ENCODE results near the gene PIP4K2A. TPM values are rescaled to one million over a fixed set of nuclear protein-coding genes. Genes with fewer than 3 reads are reported as not detected.

Gene PIP4K2A
- total RNA-seq, 1 donor from 2014 or later, result 110 TPM

DNA sequence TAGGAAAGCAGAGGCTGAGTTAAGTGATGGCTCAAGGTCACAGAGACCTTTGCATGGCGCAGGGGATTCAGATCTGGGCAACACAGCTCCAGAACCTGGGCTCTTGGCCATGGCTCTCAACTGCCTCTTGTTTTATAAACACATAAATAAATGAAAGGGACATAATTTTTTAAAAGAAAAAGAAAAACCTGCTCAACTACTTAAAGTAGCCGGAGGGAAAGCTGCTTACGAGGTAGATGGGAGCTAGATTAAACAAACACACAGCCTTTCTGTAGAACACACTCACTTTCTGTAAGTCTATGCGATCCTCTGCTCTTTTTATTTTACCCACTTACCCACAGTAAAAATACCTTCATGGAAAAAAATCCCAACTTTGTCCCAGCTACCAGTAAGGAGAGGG is 81.3 kb downstream of the PIP4K2A start:
- Mint-ChIP-seq H3K4me1 (ENCODE audit: unreplicated experiment) (peaks cover 79% of the 10 kb centered on the region), H3K9me3 (ENCODE audit: unreplicated experiment) (no peaks in the 10 kb centered on the region), H3K27ac (ENCODE audit: unreplicated experiment) (peak overlapping the region; percentile 100), H3K4me3 (ENCODE audit: unreplicated experiment) (no peak overlapping the region), H3K27me3 (ENCODE audit: unreplicated experiment) (peaks cover 8% of the 10 kb centered on the region), H3K36me3 (ENCODE audit: low read depth, unreplicated experiment) (peaks cover 13% of the 10 kb centered on the region)
- TF ChIP-seq, protein P1, sequence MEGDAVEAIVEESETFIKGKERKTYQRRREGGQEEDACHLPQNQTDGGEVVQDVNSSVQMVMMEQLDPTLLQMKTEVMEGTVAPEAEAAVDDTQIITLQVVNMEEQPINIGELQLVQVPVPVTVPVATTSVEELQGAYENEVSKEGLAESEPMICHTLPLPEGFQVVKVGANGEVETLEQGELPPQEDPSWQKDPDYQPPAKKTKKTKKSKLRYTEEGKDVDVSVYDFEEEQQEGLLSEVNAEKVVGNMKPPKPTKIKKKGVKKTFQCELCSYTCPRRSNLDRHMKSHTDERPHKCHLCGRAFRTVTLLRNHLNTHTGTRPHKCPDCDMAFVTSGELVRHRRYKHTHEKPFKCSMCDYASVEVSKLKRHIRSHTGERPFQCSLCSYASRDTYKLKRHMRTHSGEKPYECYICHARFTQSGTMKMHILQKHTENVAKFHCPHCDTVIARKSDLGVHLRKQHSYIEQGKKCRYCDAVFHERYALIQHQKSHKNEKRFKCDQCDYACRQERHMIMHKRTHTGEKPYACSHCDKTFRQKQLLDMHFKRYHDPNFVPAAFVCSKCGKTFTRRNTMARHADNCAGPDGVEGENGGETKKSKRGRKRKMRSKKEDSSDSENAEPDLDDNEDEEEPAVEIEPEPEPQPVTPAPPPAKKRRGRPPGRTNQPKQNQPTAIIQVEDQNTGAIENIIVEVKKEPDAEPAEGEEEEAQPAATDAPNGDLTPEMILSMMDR (IDR thresholded peaks at IDR 0.05; ENCODE audit: unreplicated experiment), result no peak
- no peak for DNase-seq (ENCODE audit: low spot score)

DNA sequence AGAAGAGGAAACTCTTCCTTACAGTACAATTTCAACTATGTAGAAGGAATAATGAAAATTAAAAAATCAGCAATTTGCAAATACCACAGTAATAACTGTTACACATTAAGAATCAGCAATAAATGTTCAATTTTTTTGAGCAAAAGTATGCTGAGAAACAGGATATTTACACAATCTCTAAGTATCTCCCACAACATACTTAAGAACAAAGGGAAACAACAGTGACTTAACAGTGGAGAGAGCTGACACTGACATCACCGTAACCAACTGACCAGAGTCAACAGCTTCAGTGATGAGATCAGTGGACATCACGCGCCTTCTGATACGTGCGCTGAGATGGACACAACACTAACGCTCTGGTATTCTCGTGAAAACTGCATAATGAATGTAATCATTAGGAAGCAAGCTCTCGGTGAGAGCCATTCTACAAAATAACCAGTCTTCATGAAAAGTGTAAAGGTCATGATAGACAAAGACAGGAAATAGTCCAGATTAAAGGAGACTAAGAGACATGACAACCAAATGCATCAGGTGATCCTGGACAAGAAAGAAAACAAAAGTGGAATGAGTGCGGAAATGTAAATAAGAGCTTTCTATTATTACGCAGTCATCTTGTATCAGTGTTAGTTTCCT is 82.6 kb downstream of the PIP4K2A start:
- Mint-ChIP-seq H3K36me3 (ENCODE audit: low read depth, unreplicated experiment) (peaks cover 11% of the 10 kb centered on the region), H3K9me3 (ENCODE audit: unreplicated experiment) (no peaks in the 10 kb centered on the region), H3K27ac (ENCODE audit: unreplicated experiment) (peak overlapping the region; percentile 100), H3K27me3 (ENCODE audit: unreplicated experiment) (peaks cover 8% of the 10 kb centered on the region), H3K4me3 (ENCODE audit: unreplicated experiment) (peak overlapping the region; percentile 44), H3K4me1 (ENCODE audit: unreplicated experiment) (peaks cover 87% of the 10 kb centered on the region)
- TF ChIP-seq, protein P1 (IDR thresholded peaks at IDR 0.05; ENCODE audit: unreplicated experiment), result no peak
- DNase-seq (ENCODE audit: low spot score), result no peak

DNA sequence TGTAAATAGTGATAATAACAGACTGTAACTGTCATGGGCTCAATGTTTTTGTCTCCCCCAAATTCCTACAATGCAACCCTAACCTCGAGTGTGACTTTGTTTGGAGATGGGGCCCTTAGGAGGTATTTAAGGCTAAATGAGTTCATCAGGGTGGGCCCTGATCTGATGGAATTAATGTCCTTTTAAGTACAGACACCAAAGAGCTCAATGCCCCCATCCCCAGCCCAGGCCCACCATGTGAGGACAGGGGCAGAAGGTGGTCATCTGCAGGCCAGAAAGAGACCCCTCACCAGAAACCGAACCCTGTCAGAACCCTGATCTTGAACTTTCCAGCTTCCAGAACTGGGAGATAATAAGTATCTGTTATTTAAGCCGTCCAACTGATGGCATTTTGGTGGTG is 83.2 kb downstream of the PIP4K2A start:
- peaks cover 9% of the 10 kb centered on the region for H3K36me3 Mint-ChIP-seq (ENCODE audit: low read depth, unreplicated experiment)
- peak overlapping the region; percentile 100 for H3K27ac Mint-ChIP-seq (ENCODE audit: unreplicated experiment)
- DNase-seq (ENCODE audit: low spot score), result no peak
- no peaks in the 10 kb centered on the region for H3K9me3 Mint-ChIP-seq (ENCODE audit: unreplicated experiment)
- peaks cover 87% of the 10 kb centered on the region for H3K4me1 Mint-ChIP-seq (ENCODE audit: unreplicated experiment)
- H3K27me3 Mint-ChIP-seq (ENCODE audit: unreplicated experiment), result peaks cover 8% of the 10 kb centered on the region
- no peak overlapping the region for H3K4me3 Mint-ChIP-seq (ENCODE audit: unreplicated experiment)
- TF ChIP-seq, protein P1 (IDR thresholded peaks at IDR 0.05; ENCODE audit: unreplicated experiment), result no peak

DNA sequence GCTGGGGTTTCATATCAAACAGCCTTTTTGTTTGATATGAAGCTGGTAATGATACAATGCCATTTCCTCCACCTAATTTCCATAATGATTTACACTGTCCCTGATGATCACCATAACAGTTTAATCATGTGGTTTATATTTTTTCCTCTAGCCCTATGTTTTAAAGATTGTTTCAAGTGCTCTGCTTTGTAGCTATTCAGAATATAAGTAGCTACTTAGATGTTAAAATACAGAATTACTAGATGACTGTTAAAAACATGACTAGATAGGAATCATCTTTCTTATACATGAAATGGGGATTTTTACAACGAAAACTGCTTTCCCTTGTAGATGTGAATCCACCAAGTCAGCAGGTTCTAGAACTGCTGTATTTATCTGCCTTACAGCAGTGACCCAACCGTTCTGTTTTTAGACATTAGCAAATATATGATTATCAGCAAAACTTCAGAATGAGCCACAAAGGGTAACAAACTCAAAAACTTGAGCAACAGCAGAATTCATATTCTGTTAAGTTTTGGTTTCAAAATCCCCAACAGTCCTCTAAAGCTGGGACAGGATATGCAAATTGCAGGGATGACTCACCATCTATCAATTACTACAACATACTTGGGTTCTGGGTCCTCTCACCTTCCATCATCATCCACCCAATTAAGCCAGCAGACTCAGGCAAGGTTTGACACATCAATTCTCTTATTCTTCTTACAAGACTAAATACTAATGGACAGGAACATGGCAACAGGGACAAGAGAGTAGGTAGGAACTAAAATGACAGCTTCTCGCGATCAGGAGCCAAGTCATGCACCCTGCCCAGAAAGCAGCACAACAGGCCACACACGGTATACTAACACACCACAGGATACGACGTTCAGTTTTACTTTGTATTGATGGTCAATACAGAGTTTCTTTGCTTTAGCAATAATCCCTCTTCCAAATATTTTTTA is 83.9 kb downstream of the PIP4K2A start:
- Mint-ChIP-seq H3K4me3 (ENCODE audit: unreplicated experiment) (peak overlapping the region; percentile 24), H3K36me3 (ENCODE audit: low read depth, unreplicated experiment) (peaks cover 4% of the 10 kb centered on the region), H3K9me3 (ENCODE audit: unreplicated experiment) (no peaks in the 10 kb centered on the region), H3K27me3 (ENCODE audit: unreplicated experiment) (peaks cover 6% of the 10 kb centered on the region), H3K27ac (ENCODE audit: unreplicated experiment) (peak overlapping the region; percentile 100), H3K4me1 (ENCODE audit: unreplicated experiment) (peaks cover 89% of the 10 kb centered on the region)
- TF ChIP-seq, protein P1 (IDR thresholded peaks at IDR 0.05; ENCODE audit: unreplicated experiment), result no peak
- DNase-seq (ENCODE audit: low spot score), result no peak

DNA sequence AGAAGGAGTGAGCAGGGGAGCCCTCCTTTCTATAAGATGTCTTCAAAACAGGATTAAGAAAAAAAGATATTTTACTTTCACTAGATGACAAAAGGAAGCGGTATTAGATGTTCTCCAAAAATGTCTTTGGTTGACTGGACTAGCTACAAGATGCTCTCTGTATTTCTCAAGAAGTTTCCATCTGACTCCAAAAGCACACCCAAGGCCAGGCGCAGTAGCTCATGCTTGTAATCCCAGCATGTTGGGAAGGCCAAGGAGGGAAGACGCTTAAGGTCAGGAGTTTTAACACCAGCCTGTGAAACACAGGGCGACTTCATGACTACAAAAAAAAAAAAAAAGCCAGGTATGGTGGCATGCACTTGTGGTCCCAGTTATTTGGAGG is 84.5 kb downstream of the PIP4K2A start:
- Mint-ChIP-seq H3K4me1 (ENCODE audit: unreplicated experiment) (peaks cover 89% of the 10 kb centered on the region), H3K9me3 (ENCODE audit: unreplicated experiment) (no peaks in the 10 kb centered on the region), H3K27ac (ENCODE audit: unreplicated experiment) (peak overlapping the region; percentile 76), H3K4me3 (ENCODE audit: unreplicated experiment) (no peak overlapping the region), H3K36me3 (ENCODE audit: low read depth, unreplicated experiment) (no peaks in the 10 kb centered on the region), H3K27me3 (ENCODE audit: unreplicated experiment) (peaks cover 6% of the 10 kb centered on the region)
- no peak for DNase-seq (ENCODE audit: low spot score)
- TF ChIP-seq, protein P1 (IDR thresholded peaks at IDR 0.05; ENCODE audit: unreplicated experiment), result no peak

Data from endothelial cell (in vitro differentiated cells).